ENCODE measurements around the gene MYO3B.

MYO3B gene

GRCh38 chr2:170228429-170228828 is 50.5 kb downstream of the MYO3B start:
- Mint-ChIP-seq H3K27me3 (no peaks in the 10 kb centered on the region), H3K27ac (no peak overlapping the region), H3K4me1 (no peaks in the 10 kb centered on the region), H3K9me3 (no peaks in the 10 kb centered on the region), H3K4me3 (no peak overlapping the region), H3K36me3 (no peaks in the 10 kb centered on the region)
- no peak for ATAC-seq

GRCh38 chr2:170229125-170229524 is 51.2 kb downstream of the MYO3B start:
- Mint-ChIP-seq H3K36me3 (no peaks in the 10 kb centered on the region), H3K4me1 (no peaks in the 10 kb centered on the region), H3K4me3 (no peak overlapping the region), H3K9me3 (no peaks in the 10 kb centered on the region), H3K27me3 (no peaks in the 10 kb centered on the region), H3K27ac (no peak overlapping the region)
- ATAC-seq = no peak

- Mint-ChIP-seq H3K9me3 (no peaks in the 10 kb centered on the region), H3K4me1 (no peaks in the 10 kb centered on the region), H3K4me3 (no peak overlapping the region), H3K27ac (no peak overlapping the region), H3K36me3 (no peaks in the 10 kb centered on the region), H3K27me3 (no peaks in the 10 kb centered on the region)
- ATAC-seq = no peak
Observed at GRCh38 chr2:170229744-170230143, 51.8 kb downstream of the MYO3B start.

- ATAC-seq = no peak
- peaks cover 13% of the 10 kb centered on the region for H3K27me3 Mint-ChIP-seq
Observed at GRCh38 chr2:170235860-170236679, 58.1 kb downstream of the MYO3B start.

GRCh38 chr2:170236680-170237047 is 58.7 kb downstream of the MYO3B start:
- no peak for ATAC-seq
- no peaks in the 10 kb centered on the region for H3K4me1 Mint-ChIP-seq
- peaks cover 13% of the 10 kb centered on the region for H3K27me3 Mint-ChIP-seq
- H3K4me3 Mint-ChIP-seq = no peak overlapping the region
- no peaks in the 10 kb centered on the region for H3K36me3 Mint-ChIP-seq
- no peaks in the 10 kb centered on the region for H3K9me3 Mint-ChIP-seq
- H3K27ac Mint-ChIP-seq = no peak overlapping the region

More at GRCh38 chr2:170235860-170236679, 58.1 kb downstream of the MYO3B start:
- Mint-ChIP-seq H3K4me1 (no peaks in the 10 kb centered on the region), H3K9me3 (no peaks in the 10 kb centered on the region), H3K27ac (no peak overlapping the region), H3K4me3 (no peak overlapping the region), H3K36me3 (no peaks in the 10 kb centered on the region)

GRCh38 chr2:170237572-170238120 is 59.7 kb downstream of the MYO3B start:
- H3K4me1 Mint-ChIP-seq = no peaks in the 10 kb centered on the region
- no peaks in the 10 kb centered on the region for H3K36me3 Mint-ChIP-seq
- ATAC-seq = no peak
- H3K27me3 Mint-ChIP-seq = peaks cover 13% of the 10 kb centered on the region
- no peak overlapping the region for H3K4me3 Mint-ChIP-seq
- no peaks in the 10 kb centered on the region for H3K9me3 Mint-ChIP-seq
- no peak overlapping the region for H3K27ac Mint-ChIP-seq

GRCh38 chr2:170238776-170239175 is 60.8 kb downstream of the MYO3B start:
- H3K4me3 Mint-ChIP-seq = no peak overlapping the region
- H3K27ac Mint-ChIP-seq = no peak overlapping the region
- no peaks in the 10 kb centered on the region for H3K4me1 Mint-ChIP-seq
- H3K36me3 Mint-ChIP-seq = no peaks in the 10 kb centered on the region
- ATAC-seq = no peak
- H3K27me3 Mint-ChIP-seq = peaks cover 14% of the 10 kb centered on the region
- no peaks in the 10 kb centered on the region for H3K9me3 Mint-ChIP-seq

GRCh38 chr2:170240629-170241028 is 62.7 kb downstream of the MYO3B start:
- H3K36me3 Mint-ChIP-seq = no peaks in the 10 kb centered on the region
- H3K4me1 Mint-ChIP-seq = no peaks in the 10 kb centered on the region
- no peak overlapping the region for H3K4me3 Mint-ChIP-seq
- H3K9me3 Mint-ChIP-seq = no peaks in the 10 kb centered on the region
- no peak overlapping the region for H3K27ac Mint-ChIP-seq
- ATAC-seq = no peak
- peaks cover 28% of the 10 kb centered on the region for H3K27me3 Mint-ChIP-seq

- no peak overlapping the region for H3K27ac Mint-ChIP-seq
- H3K27me3 Mint-ChIP-seq = peaks cover 28% of the 10 kb centered on the region
- no peak for ATAC-seq
Observed at GRCh38 chr2:170241756-170242155, 63.8 kb downstream of the MYO3B start.

GRCh38 chr2:170243118-170243837 is 65.3 kb downstream of the MYO3B start:
- H3K4me3 Mint-ChIP-seq = no peak overlapping the region
- no peaks in the 10 kb centered on the region for H3K36me3 Mint-ChIP-seq
- no peaks in the 10 kb centered on the region for H3K9me3 Mint-ChIP-seq
- H3K27me3 Mint-ChIP-seq = peaks cover 28% of the 10 kb centered on the region
- no peaks in the 10 kb centered on the region for H3K4me1 Mint-ChIP-seq
- no peak for ATAC-seq
- H3K27ac Mint-ChIP-seq = no peak overlapping the region

More at GRCh38 chr2:170241756-170242155, 63.8 kb downstream of the MYO3B start:
- H3K9me3 Mint-ChIP-seq = no peaks in the 10 kb centered on the region
- H3K4me3 Mint-ChIP-seq = no peak overlapping the region
- H3K36me3 Mint-ChIP-seq = no peaks in the 10 kb centered on the region
- no peaks in the 10 kb centered on the region for H3K4me1 Mint-ChIP-seq

GRCh38 chr2:170243898-170244297 is 66.0 kb downstream of the MYO3B start:
- no peak overlapping the region for H3K4me3 Mint-ChIP-seq
- peaks cover 28% of the 10 kb centered on the region for H3K27me3 Mint-ChIP-seq
- no peak for ATAC-seq
- no peaks in the 10 kb centered on the region for H3K9me3 Mint-ChIP-seq
- H3K36me3 Mint-ChIP-seq = no peaks in the 10 kb centered on the region
- H3K27ac Mint-ChIP-seq = no peak overlapping the region
- H3K4me1 Mint-ChIP-seq = no peaks in the 10 kb centered on the region

GRCh38 chr2:170244555-170244954 is 66.6 kb downstream of the MYO3B start:
- Mint-ChIP-seq H3K27me3 (peaks cover 22% of the 10 kb centered on the region), H3K4me1 (no peaks in the 10 kb centered on the region), H3K9me3 (no peaks in the 10 kb centered on the region), H3K27ac (no peak overlapping the region), H3K36me3 (no peaks in the 10 kb centered on the region), H3K4me3 (no peak overlapping the region)
- ATAC-seq = no peak

- Mint-ChIP-seq H3K36me3 (no peaks in the 10 kb centered on the region), H3K4me3 (no peak overlapping the region), H3K27ac (no peak overlapping the region), H3K9me3 (no peaks in the 10 kb centered on the region), H3K27me3 (peaks cover 15% of the 10 kb centered on the region), H3K4me1 (no peaks in the 10 kb centered on the region)
- ATAC-seq = no peak
Observed at GRCh38 chr2:170245312-170245711, 67.4 kb downstream of the MYO3B start.

- Mint-ChIP-seq H3K27ac (no peak overlapping the region), H3K36me3 (no peaks in the 10 kb centered on the region), H3K4me3 (no peak overlapping the region), H3K4me1 (no peaks in the 10 kb centered on the region), H3K9me3 (no peaks in the 10 kb centered on the region), H3K27me3 (peaks cover 16% of the 10 kb centered on the region)
- ATAC-seq = no peak
Observed at GRCh38 chr2:170247333-170247732, 69.4 kb downstream of the MYO3B start.

- Mint-ChIP-seq H3K4me3 (no peak overlapping the region), H3K27ac (no peak overlapping the region), H3K27me3 (peaks cover 22% of the 10 kb centered on the region)
Observed at GRCh38 chr2:170247882-170248393, 70.0 kb downstream of the MYO3B start.

More at GRCh38 chr2:170247882-170248393, 70.0 kb downstream of the MYO3B start:
- ATAC-seq = no peak
- Mint-ChIP-seq H3K36me3 (no peaks in the 10 kb centered on the region), H3K9me3 (no peaks in the 10 kb centered on the region), H3K4me1 (no peaks in the 10 kb centered on the region)

Data from stimulated activated memory B cell treated with anti-CD40 and anti-IgM and Interleukin-4, amounts not matched to agents 10 μg/mL and 1 μg/mL and 100 μg/mL, for 72 hours (primary cell).